H1 (cell line): ENCODE measurements around the gene APOA1. TPM values are rescaled to one million over a fixed set of nuclear protein-coding genes. Genes with fewer than 3 reads are reported as not detected.

Experiments
- EZH2 ChIP-seq: fragments of 200-600 bp; sonication (generic); IDR thresholded peaks from 2 replicates; pipeline ENCODE4 v1.7.1; 2012; ENCODE audit warnings: low read depth, mild to moderate bottlenecking, moderate library complexity, low read length, inconsistent platforms; ENCODE audit not compliant: severe bottlenecking
- HDAC2 ChIP-seq, 2 experiments: fragments of 300-600 bp in 1 of 2; sonication (generic) in 1 of 2; IDR thresholded peaks; 2 replicates each; pipeline ENCODE4 v1.6.1; 2011 to 2012; ENCODE audit warnings: low read depth in 2 of 2, low read length in 2 of 2, mild to moderate bottlenecking in 2 of 2, moderate library complexity in 2 of 2, borderline replicate concordance in 1 of 2, inconsistent platforms in 1 of 2
- HDAC6 ChIP-seq: IDR thresholded peaks from one replicate; pipeline ENCODE4 v1.7.1; 2012; ENCODE audit warnings: low read depth, mild to moderate bottlenecking, inconsistent platforms, low read length, moderate library complexity
- POLR2AphosphoS5 ChIP-seq: IDR thresholded peaks from 2 replicates; pipeline ENCODE4 v1.6.1; 2011; ENCODE audit warnings: low read depth, low read length
- ZNF274 ChIP-seq: IDR thresholded peaks from 2 replicates; pipeline ENCODE4 v1.7.0; 2012; ENCODE audit warnings: low read length, borderline replicate concordance; ENCODE audit errors: extremely low read depth
- polyA plus RNA-seq, 7 experiments: library from polyadenylated mRNA; depleted of rRNA in 3 of 7; stranded (reverse) in 5 of 7; unstranded in 2 of 7; fragments of >200 nt in 5 of 7; fragments of 200-250 nt in 2 of 7; gene quantifications; 1 replicate in 5 of 7; 2 replicates in 1 of 7; 4 replicates in 1 of 7; pipeline versions ENCODE4 v1.2.1 to v1.2.3, GENCODE V29; 2011 to 2013; ENCODE audit warnings: missing spikeins in 2 of 7, mixed read lengths in 2 of 7
- total RNA-seq: library from RNA; stranded (reverse); fragmentation: NEBNext Ultra II Directional; extraction: Animal tissue kit (Norgen Biotek cat#: 25700); gene quantifications from 2 replicates; pipeline ENCODE4 v1.2.1, GENCODE V29; 2021
- TF ChIP-seq, protein P1 (sequence below): IDR thresholded peaks from 2 replicates; pipeline ENCODE4 v1.6.1; 2012; ENCODE audit warnings: inconsistent platforms

The APOA1 gene
- total and polyA plus RNA-seq, 2 of the 8 experiments (the other 6 are each of a cell fraction or from before 2014, with no cell fraction given), result 0.80 TPM; not detected in 1

DNA sequence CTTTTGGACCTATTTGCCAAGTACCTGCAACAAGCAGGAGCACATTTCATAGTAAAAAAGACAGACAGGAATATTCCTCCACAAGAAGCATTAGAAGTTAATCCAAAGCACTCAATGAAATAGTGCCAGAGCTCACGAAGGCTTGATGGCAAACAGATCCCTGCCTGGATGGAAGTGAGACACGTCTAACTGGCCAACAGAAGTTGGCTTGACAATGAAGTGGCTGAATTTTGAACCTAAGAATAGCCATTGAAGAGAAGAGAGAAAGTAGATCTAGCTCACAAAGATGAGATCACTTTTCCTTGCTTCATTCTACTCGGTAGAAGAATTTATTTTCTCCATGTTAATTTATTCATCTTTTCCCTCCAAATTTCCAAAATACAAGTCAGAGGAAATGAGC, 30.6 kb upstream of the APOA1 start (continued):
- TF ChIP-seq HDAC6, result no peak
- TF ChIP-seq ZNF274, result no peak
- TF ChIP-seq HDAC2 (IDR thresholded peaks at IDR 0.05; ENCODE audit: borderline replicate concordance in 1 of 2, low read depth in 2 of 2, low read length in 2 of 2), result no peak
- no peak for TF ChIP-seq EZH2
- TF ChIP-seq, protein P1, sequence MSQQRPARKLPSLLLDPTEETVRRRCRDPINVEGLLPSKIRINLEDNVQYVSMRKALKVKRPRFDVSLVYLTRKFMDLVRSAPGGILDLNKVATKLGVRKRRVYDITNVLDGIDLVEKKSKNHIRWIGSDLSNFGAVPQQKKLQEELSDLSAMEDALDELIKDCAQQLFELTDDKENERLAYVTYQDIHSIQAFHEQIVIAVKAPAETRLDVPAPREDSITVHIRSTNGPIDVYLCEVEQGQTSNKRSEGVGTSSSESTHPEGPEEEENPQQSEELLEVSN, result no peak
- TF ChIP-seq POLR2AphosphoS5, result no peak
